HG02588 (cell line): ENCODE results near the gene PYURF.
"Not testable (repeated sequence)": the region's sequence is repeated elsewhere in the genome, so short reads cannot be mapped to it uniquely, and the experiment has no call there.

Experiments
- ATAC-seq: cut with Tn5 transposase; IDR thresholded peaks from one replicate; pipeline ENCODE4 v1.9.1; 2021; ENCODE audit warnings: mild to moderate bottlenecking, moderate library complexity; ENCODE audit not compliant: unreplicated experiment

PYURF gene, protein sequence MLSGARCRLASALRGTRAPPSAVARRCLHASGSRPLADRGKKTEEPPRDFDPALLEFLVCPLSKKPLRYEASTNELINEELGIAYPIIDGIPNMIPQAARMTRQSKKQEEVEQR

DNA sequence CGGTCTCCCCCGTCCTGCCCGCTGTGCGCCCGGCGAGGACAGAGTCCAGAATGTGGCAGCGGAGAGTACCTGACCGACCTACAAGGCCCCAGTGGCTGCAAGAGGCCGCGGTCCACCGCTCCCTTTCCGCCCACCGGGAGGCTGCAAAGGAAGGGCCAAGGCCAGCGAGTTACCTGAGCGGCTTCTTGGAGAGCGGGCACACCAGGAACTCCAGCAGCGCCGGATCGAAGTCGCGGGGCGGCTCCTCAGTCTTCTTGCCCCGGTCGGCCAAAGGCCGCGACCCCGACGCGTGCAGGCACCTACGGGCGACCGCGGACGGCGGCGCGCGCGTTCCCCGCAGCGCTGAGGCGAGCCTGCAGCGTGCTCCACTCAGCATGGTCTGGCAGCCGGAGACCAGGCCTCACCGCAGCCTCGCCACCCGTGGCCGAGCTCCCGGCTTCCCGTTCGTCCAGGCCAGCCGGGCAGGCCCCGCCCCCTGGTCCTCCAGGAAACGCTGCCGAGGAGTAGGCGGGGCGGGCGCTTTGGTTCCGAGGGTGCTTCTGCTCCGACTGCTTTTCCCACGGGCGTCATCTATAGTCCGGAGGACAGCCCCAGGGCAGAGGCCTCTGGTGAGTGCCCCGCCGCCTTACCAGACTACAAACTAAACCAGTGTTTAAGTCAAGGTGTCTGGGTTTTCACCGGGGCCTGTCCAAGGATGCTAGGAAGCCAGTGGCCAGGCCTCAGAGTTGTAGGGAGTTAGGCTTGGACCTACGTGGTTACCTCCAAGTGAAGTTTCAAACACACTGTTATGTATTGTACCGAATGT is at the start of gene PYURF:
PYURF (minus strand) TSS at position 452 of the 805 bp plus-strand sequence; CDS start at position 376, 76 bp downstream.
- ATAC-seq = peak; percentile 83

DNA sequence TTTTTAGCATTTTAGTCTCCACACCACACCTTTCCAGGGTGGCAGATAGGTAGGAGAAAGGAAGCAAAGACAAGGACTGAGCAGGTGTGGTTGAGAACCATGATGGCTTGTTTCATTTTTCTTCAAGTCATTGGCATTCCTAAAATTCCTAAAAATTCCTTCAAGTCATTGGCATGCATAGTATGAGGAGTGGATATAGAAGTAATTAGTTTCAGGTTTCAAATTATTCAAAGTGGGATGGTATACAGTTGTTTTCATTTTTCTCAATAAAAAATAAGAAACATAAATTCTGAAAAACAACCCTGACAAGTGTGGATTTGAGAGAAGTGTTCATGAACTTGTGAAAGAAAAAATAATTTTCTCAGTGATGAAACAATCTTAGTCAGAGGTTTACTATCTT is 46.4 kb upstream of the PYURF start:
- ATAC-seq = no peak

DNA sequence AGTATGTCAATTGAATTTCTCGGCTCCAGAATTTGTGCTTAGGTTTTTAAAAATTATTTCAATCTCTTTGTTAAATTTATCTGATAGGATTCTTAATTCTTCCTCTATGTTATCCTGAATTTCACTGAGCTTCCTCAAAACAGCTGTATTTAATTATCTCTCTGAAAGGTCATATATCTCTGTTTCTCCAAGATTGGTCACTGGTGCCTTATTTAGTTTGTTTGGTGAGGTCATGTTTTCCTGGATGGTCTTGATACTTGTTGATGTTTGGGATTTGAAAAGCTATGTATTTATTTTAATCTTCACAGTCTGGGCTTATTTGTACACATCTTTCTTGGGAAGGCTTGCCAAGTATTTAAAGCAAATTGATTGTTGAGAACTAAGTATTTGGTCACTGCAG is 44.0 kb upstream of the PYURF start:
- ATAC-seq = no peak

DNA sequence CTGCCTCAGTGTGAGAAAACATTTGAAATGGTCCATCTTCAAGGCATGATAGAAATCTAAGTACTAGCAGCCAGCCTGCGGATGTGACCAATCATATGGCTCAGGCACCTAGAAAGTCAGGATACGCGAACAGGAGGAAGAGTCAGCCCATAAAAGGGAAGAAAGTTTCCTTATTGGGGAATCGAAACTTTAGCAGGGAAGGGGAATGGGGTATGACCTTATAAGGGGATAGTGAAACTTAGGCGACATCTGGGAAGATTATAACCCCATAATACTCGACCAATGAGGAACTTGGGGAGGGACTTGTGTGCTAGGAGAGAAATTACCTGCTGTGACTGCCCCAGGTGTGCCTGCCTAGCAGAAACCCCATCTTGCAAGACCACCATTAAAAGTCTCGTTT is 26.2 kb upstream of the PYURF start:
- ATAC-seq = no peak

DNA sequence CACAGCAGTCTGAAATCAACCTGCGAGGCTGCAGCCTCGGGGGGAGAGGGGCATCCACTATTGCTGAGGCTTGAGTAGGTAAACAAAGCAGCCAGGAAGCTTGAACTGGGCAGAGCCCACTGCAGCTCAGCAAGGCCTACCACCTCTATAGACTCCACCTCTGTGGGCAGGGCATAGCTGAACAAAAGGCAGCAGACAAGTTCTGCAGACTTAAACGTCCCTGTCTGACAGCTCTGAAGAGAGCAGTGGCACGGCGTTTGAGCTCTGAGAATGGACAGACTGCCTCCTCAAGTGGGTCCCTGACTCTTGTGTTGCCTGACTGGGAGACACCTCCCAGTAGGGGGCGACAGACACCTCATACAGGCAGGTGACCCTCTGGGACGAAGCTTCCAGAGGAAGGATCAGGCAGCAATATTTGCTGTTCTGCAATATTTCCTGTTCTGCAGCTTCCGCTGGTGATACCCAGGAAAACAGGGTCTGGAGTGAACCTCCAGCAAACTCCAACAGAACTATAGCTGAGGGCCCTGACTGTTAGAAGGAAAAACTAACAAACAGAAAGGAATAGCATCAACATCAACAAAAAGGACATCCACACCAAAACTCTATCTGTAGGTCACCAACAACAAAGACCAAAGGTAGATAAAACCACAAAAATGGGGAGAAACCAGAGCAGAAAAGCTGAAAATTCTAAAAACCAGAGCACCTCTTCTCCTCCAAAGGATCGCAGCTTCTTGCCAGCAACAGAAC is 15.9 kb upstream of the PYURF start:
- ATAC-seq = not testable (repeated sequence)

DNA sequence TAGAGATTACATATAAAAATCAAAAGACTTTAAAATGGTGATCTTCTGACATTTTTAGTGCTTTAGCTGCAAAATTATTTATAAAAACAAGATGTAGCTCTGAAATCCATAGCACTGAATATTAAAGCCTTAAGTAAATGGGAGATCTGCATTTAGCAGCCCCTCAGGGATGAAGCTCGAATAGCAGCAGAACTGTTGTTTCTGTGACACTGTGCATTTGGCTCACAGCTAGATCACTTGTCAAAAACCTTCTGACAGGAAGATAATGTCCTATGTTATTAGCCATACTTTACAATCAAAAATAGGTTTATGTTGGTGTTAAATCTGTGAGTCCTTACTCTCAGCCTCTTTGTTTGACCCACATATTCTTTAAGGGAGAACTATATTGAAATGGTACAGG is 14.1 kb upstream of the PYURF start:
- no peak for ATAC-seq

DNA sequence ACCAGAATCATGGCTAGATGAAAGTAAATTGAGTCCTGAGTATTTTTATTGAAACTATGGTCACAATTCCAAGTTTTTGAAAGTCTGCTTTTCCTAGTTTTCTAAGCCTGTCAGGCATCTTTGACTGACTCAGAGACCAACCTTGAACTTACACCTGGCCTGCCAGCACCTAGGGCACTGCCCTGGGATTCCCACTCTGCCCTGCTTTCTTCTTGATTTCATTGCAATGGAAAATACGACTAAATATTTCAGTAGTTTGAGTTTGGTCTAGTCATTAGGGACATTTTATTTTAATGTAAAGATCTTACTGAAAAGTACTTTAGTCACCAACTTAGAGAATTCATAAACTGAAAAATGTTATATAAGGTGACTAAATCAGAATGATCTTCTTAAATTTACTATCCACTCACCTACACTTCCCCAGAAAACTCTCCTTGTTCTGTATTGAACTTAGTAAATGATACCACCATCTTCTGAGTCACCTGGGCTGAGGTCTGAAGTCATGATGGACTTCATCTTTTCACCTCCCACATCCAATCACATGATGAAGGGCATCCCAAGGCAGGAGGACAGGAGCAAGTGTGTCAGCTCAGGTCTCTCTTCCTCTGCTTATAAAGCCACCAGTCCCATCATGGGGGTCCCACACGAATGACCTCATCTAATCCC is 11.6 kb upstream of the PYURF start:
- no peak for ATAC-seq

DNA sequence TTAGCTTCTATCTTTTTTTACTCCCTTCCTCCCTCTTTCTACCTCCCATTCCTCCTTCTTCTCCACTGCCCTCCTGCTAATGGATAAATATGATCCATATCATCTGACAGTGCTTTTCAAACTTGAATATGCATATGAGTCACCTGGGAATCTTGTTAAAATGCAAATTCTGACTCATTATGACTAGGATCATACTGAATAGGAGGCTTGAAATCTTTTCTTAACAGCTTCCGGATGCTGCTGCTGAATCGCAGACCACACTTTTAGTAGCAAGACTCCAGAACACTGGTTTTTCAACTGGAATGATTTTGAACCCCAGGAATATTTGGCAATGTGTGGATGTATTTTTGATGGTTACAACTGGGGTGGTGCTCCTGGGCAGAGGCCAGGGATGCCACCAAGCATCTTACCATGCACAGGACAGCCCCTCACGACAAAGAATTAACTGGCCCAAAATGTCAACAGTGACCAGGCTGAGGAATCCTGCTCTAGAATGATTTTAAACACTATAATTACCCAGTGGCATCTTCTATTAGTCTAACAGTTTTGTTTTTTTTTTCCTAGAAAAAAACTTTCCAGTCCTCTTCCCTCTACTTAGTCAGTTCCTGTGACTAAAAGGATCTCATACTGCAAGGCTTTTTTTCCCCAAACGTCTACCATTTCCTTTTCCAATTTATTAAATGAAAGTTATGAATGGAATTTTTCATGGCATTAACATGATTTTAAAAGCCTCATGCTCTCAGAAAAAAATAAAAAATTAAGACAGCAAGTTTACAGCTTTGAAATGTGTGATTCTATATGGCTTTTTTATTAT is 10.6 kb upstream of the PYURF start:
- no peak for ATAC-seq

DNA sequence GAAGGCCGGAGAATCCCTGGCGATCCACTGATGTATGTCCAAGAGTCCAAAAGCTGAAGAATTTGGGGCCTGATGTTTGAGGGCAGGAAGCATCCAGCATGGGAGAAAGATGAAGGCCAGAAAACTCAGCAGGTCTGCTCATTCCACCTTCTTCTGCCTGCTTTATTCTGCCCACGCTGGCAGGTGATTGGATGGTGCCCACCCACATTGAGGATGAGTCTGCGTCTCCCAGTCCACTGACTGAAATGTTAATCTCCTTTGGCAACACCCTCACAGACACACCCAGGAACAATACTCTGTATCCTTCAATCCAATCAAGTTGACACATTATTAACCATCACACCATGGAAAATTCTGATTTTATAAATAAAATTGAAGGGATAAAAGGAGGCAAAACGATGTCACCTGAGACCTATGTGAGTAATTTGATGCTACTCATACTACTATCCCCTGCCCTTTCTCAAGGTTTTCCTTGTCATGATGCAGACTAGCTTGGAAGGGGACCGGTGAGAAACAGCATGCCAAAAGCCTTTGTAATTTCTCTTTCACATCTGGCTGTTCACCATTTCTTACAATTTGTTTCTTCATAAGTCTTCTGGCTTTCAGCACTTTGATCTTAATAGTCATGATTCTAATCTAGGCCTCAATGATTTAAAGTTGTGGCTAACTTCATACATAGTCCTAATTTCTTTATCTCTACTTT is 9.7 kb upstream of the PYURF start:
- no peak for ATAC-seq

DNA sequence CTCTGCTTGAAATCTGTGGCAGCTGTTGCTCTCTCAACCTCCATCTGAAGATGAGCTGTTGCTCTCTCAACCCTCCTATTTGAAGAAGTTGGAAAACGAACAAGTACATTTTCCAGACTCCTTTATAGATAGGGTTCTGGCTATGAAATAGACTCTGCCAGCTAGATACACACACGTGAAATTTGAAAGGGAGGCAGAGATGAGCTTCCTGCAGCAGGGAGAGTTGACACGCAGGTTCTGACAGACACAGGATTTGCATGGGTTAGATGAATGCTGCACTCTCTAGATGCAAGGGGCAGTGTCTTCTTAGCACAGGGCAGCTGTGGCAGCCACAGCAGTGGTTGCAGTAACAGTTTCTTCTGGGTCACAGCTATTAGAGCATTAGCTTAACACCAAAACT is 8.0 kb upstream of the PYURF start:
- ATAC-seq = no peak

DNA sequence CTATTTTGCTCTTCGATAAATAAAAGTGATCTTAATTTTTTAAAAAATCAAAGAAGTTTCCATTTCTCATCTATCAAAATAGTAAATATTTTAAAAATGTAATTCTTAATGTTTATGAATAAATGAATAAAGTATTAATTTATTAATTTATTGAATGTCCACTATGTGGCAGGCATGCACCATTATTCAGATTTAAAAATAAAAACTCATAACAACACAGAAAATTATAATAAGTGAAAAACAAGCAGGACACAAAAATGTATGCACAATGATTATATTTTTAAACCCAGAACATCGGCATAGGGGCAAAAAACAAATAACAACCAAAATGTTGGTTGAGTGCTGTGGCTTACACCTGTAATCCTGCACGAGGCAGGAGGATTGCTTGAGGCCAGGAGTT is 5.3 kb upstream of the PYURF start:
- ATAC-seq = no peak

DNA sequence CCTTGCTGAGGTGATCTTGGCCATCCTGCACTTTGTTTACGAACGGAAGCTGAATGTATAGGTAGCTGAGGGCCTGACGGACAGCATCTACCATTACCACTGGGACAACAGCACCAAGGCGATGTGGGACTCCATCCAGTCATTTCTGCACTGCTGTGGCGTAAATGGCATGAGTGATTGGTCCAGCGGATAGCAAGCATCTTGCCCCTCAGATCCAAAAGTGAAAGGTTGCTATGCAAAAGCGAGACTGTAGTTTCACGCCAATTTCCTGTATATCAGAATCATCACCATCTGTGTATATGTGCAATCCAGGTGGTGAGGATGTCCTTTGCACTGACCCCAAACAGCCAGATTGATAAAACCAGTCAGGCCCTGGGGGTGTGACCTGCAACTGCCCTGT is 4.2 kb upstream of the PYURF start:
- ATAC-seq = peak; percentile 36

DNA sequence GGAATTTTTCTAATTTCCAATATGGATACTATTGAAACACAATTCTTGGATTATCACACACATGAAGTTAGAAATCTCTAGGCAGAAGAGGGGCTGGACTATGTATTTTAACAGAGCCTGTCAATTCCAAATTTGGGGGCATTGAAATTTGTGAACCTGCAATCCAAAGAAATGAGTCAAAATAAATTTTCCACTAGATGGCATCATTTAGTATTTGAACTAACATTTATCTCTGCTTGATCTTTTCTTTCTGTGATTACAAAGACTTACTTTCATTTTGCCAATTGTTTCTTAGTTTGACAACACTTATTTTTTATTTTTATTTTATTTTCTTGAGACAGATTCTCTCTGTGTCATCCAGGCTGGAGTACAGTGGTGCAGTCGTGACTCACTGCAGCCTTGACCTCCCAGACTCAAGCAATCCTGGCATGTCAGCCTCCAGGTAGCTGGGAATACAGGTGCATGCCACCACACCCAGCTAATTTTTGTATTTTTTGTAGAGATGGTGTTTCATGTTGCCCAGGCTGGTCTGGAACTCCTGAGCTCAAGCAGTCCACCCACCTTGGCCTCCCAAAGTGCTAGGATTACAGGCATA is 2.7 kb upstream of the PYURF start:
- no peak for ATAC-seq

DNA sequence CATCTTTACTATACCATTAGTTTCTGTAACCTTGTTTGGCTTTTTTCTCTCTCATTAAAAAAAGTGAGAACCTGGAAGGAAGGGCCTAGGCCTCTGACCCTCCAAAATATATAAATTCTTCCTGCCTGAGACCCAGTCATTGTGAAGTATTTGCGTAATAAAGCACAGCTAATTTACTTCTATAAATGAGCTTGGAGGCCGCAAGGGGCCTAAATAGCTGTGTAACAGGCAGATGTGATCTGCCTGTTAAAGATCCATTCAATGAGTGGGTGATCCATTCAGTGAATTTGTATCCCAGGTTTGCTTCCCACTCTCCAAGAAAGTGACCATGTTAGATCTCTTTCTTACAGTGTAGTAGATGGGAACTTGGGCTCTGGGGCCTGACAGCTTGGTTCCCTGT is 595 bp upstream of the PYURF start:
- no peak for ATAC-seq

DNA sequence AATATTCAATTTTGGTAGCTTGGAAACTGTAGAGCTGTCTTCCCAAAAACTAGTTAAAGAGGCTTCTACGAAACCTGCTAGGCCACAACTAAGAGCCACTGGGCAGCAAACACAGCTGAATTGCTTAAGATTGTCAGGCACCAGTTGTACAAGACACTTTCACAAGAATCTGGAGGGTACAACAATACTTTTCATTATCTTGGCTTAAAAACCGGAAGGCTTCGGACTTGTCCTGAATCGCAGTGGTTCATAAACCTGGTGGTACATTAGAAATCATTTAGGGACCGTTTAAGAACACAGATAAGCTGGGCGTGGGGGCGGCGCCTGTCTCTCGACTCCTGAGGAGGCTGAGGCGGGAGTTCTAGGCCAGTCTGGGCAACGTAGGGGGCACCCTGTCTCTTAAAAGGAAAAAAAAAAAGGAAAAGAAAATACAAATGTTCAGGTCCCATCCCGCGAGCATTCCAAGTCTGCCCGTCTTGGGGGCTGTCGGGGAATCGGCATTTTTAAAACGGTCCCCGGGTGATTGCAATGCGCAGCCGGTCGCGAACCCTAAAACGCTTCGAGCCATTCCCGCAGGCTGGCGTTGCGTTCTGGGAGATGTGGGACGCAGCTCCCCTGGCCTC is 763 bp downstream of the PYURF start:
- ATAC-seq = no peak

DNA sequence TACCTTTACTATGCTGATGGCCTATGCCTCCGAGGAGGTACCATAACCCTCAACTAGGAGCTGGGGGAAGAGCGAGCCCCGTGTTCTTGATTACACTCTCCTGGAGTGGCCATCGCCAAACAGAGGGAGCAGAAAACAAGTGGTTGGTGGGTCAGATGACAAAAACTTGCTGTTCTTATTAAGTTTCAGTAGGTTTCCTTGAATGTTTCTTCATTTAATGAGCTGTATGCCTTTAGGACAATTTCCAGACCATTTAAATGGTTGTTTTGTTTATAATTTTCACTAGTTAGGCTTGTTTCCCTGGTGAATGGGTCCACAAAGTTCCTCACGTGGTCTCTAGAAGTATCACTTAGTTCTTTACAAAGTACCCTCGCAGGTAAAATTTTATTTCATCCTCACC is 4.7 kb downstream of the PYURF start:
- no peak for ATAC-seq

DNA sequence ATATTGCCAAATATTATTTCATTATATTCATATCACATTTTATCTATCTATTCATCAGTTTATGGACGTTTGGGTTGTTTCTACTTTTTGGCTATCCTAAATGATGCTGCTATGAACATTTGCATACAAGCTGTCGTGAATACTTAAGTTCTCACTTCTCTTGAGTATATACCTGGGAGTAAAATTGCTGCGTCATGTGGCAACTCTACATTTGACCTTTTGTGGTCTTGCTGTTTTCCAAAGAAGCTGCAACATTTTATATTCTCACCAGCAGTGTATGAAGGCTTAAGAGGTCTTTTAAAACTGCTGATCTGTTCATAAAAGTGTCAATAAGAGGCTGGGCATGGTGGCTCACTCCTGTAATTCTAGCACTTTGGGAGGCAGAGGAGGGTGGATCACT is 5.8 kb downstream of the PYURF start:
- ATAC-seq = no peak

DNA sequence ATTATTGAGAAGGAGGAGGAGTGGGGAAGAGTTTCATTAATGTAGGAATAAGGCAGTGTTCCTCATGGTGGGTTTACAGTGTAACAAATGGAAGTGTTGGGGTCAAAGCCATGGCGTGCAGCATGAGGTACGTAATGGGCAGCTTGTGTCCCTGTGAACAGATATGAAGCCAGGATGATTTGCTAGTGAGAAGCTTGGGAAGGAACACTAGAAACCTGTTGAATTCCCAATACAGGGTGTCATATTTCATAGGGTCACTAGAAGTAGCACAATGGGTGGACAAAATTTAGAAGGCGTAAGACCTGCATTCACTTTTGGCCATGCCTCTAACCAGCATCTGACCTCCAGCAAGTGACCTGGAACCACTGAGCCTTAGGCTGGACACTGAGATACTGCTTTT is 6.8 kb downstream of the PYURF start:
- no peak for ATAC-seq
